CD8-positive, alpha-beta memory T cell (primary cell): Measurements from ENCODE around the gene TM4SF5. TPM values are rescaled to one million over a fixed set of nuclear protein-coding genes. Genes with fewer than 3 reads are reported as not detected.
A peak's percentile ranks its signal among the peaks of the same experiment; 100 is the strongest.

ENCODE experiments used
- CTCF ChIA-PET: fragments of 350-600 bp; sonication (Branson Sonifier 250); formaldehyde crosslinking; loops from one replicate; lab custom pipeline; 2021; ENCODE audit warnings: antibody characterized with exemption; lab: Charles Lee
- POLR2A ChIA-PET: fragments of 350-600 bp; sonication (Branson Sonifier 250); formaldehyde crosslinking; loops from one replicate; lab custom pipeline; 2021; ENCODE audit warnings: antibody characterized with exemption; lab: Charles Lee
- DNase-seq, 5 donors: peaks; one replicate each; pipeline versions ENCODE4 v3.0.0 to v3.0.0-alpha.2; 2020 to 2022; ENCODE audit warnings: mixed read lengths in 1 of 5
- H3K27ac ChIP-seq: one replicate; pipeline ENCODE4 v1.7.0; 2013; ENCODE audit warnings: low read depth, mild to moderate bottlenecking, low read length, moderate library complexity
- H3K27me3 ChIP-seq: 2 replicates; pipeline ENCODE4 v1.7.0; 2013; ENCODE audit warnings: low read length, mild to moderate bottlenecking; ENCODE audit not compliant: insufficient read depth, poor library complexity, severe bottlenecking
- H3K36me3 ChIP-seq: 2 replicates; pipeline ENCODE4 v1.7.0; 2013; ENCODE audit warnings: mild to moderate bottlenecking, low read length, moderate library complexity; ENCODE audit not compliant: insufficient read depth
- H3K4me1 ChIP-seq: 2 replicates; pipeline ENCODE4 v1.7.0; 2013; ENCODE audit warnings: mild to moderate bottlenecking, low read length, moderate library complexity; ENCODE audit not compliant: insufficient read depth
- H3K4me3 ChIP-seq: 2 replicates; pipeline ENCODE4 v1.7.0; 2013; ENCODE audit warnings: mild to moderate bottlenecking, low read length
- H3K9me3 ChIP-seq: 2 replicates; pipeline ENCODE4 v1.7.0; 2013; ENCODE audit warnings: mild to moderate bottlenecking, low read length
- H3K27ac Mint-ChIP-seq, 8 donors: one replicate each; pipeline ENCODE4 v1.8.0; 2020 to 2021; ENCODE audit warnings: mixed read lengths in 8 of 8, mild to moderate bottlenecking in 6 of 8, inconsistent platforms in 3 of 8, moderate library complexity in 3 of 8
- H3K27me3 Mint-ChIP-seq, 2 donors: one replicate each; pipeline ENCODE4 v1.8.0; 2020 to 2021; ENCODE audit warnings: mixed read lengths in 2 of 2, mild to moderate bottlenecking in 1 of 2, moderate library complexity in 1 of 2
- H3K36me3 Mint-ChIP-seq, 3 donors: one replicate each; pipeline ENCODE4 v1.8.0; 2020 to 2021; ENCODE audit warnings: mixed read lengths in 3 of 3, inconsistent platforms in 1 of 3, mild to moderate bottlenecking in 1 of 3
- H3K4me1 Mint-ChIP-seq, 3 donors: one replicate each; pipeline ENCODE4 v1.8.0; 2020 to 2021; ENCODE audit warnings: mixed read lengths in 3 of 3, inconsistent platforms in 1 of 3, mild to moderate bottlenecking in 1 of 3
- H3K4me3 Mint-ChIP-seq, 7 donors: one replicate each; pipeline ENCODE4 v1.8.0; 2020 to 2021; ENCODE audit warnings: mixed read lengths in 7 of 7, mild to moderate bottlenecking in 6 of 7, moderate library complexity in 4 of 7, inconsistent platforms in 2 of 7
- H3K9me3 Mint-ChIP-seq, 5 donors: one replicate each; pipeline ENCODE4 v1.8.0; 2020 to 2022; ENCODE audit warnings: mixed read lengths in 5 of 5, mild to moderate bottlenecking in 3 of 5, moderate library complexity in 2 of 5, inconsistent platforms in 1 of 5
- polyA plus RNA-seq: library from polyadenylated mRNA; unstranded; fragments of 300-500 nt; fragmentation: Illumina TruSeq; gene quantifications from one replicate; pipeline ENCODE4 v1.2.3, GENCODE V29; 2021
- total RNA-seq, 2 experiments: library from RNA; stranded (reverse); gene quantifications; one replicate each; pipeline ENCODE4 v1.2.3, GENCODE V29; 2021

TM4SF5 gene
- total and polyA plus RNA-seq, 3 experiments from 2014 or later, result not detected

GRCh38 chr17:4807605-4808377, 36.1 kb downstream of the TM4SF5 start:
- DNase-seq, result no peak
- Histone ChIP-seq H3K27ac (no peak overlapping the region), H3K36me3 (no peaks in the 10 kb centered on the region), H3K4me1 (peaks cover 11% of the 10 kb centered on the region), H3K9me3 (no peaks in the 10 kb centered on the region), H3K4me3 (no peak overlapping the region), H3K27me3 (no peaks in the 10 kb centered on the region)
- peaks cover 0 to 16% (median 4%) of the 10 kb centered on the region in 3 donors for H3K36me3 Mint-ChIP-seq
- peaks cover 0 to 1% of the 10 kb centered on the region in 2 donors for H3K27me3 Mint-ChIP-seq
- ChIA-PET CTCF (interaction anchor here (1.0 to 3.1 kb wide), 5 partner anchors 12 to 98 kb away, joined by 3 to 15 read pairs (median 3); partner anchors contain the start of genes ARRB2, MINK1 and PSMB6), POLR2A (interaction anchor here (1.8 kb wide), 1 partner anchor 12 kb away, joined by 9 read pairs; the partner anchor contains the start of gene PSMB6)
- peaks cover 6 to 18% (median 12%) of the 10 kb centered on the region in 3 donors for H3K4me1 Mint-ChIP-seq
- H3K4me3 Mint-ChIP-seq, result peak overlapping the region; percentile 74 to 94 (median 81)
- no peaks in the 10 kb centered on the region for H3K9me3 Mint-ChIP-seq
- peak overlapping the region in 4 of 8 donors; percentile 66 to 97 (median 78) for H3K27ac Mint-ChIP-seq

DNA sequence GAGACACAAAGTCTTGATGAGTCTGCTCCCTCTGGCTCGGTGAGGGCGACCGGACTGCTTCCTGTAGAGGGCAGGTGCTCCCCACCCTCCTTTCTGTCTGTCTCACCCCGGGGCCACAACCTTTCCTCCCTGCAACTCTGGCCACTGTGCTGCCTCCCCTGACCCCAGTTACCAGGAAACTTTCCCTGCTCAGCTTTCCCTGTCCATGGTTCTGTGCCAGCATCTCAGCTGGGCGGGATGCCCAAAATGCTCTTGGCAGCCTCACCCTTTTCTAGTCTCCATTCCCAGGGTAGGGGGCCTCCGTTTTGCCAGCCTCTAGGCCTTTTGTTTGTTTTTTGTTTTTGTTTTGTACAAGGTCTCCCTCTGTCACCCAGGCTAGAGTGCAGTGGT, 36.7 kb downstream of the TM4SF5 start:
- H3K27me3 ChIP-seq, result no peaks in the 10 kb centered on the region
- H3K36me3 Mint-ChIP-seq, result peaks cover 0 to 16% (median 4%) of the 10 kb centered on the region in 3 donors
- H3K4me1 Mint-ChIP-seq, result peaks cover 6 to 18% (median 12%) of the 10 kb centered on the region in 3 donors
- no peaks in the 10 kb centered on the region for H3K36me3 ChIP-seq
- no peaks in the 10 kb centered on the region for H3K9me3 ChIP-seq
- H3K9me3 Mint-ChIP-seq, result no peaks in the 10 kb centered on the region
- H3K27me3 Mint-ChIP-seq, result peaks cover 0 to 1% of the 10 kb centered on the region in 2 donors
- peak overlapping the region; percentile 61 to 94 (median 74) for H3K4me3 Mint-ChIP-seq
- ChIA-PET CTCF (interaction anchor here (1.0 to 3.1 kb wide), 3 partner anchors 19 to 98 kb away, joined by 3 to 15 read pairs (median 3); partner anchors contain the start of gene ARRB2), POLR2A (no interaction called here)
- no peak for DNase-seq
- no peak overlapping the region for H3K27ac ChIP-seq
- peak overlapping the region in 7 of 8 donors; percentile 7 to 95 (median 71) for H3K27ac Mint-ChIP-seq
- H3K4me3 ChIP-seq, result no peak overlapping the region
- H3K4me1 ChIP-seq, result peaks cover 11% of the 10 kb centered on the region

- H3K27ac ChIP-seq, result no peak overlapping the region
- POLR2A ChIA-PET, result no interaction called here
- no peak overlapping the region for H3K4me3 ChIP-seq
- Mint-ChIP-seq H3K27me3 (peaks cover 0 to 1% of the 10 kb centered on the region in 2 donors), H3K27ac (no peak overlapping the region), H3K4me3 (peak overlapping the region in 2 of 7 donors; percentile 3 to 13), H3K36me3 (peaks cover 0 to 22% (median 11%) of the 10 kb centered on the region in 3 donors), H3K9me3 (no peaks in the 10 kb centered on the region), H3K4me1 (peaks cover 6 to 18% (median 12%) of the 10 kb centered on the region in 3 donors)
- DNase-seq, result no peak
- H3K36me3 ChIP-seq, result no peaks in the 10 kb centered on the region
- H3K9me3 ChIP-seq, result no peaks in the 10 kb centered on the region
- no peaks in the 10 kb centered on the region for H3K27me3 ChIP-seq
- H3K4me1 ChIP-seq, result peaks cover 11% of the 10 kb centered on the region
- CTCF ChIA-PET, result interaction anchor here (0.6 kb wide), 1 partner anchor 21 kb away, joined by 4 read pairs; no protein-coding TSS in a partner anchor
Observed at GRCh38 chr17:4810696-4811290, 39.1 kb downstream of the TM4SF5 start.

DNA sequence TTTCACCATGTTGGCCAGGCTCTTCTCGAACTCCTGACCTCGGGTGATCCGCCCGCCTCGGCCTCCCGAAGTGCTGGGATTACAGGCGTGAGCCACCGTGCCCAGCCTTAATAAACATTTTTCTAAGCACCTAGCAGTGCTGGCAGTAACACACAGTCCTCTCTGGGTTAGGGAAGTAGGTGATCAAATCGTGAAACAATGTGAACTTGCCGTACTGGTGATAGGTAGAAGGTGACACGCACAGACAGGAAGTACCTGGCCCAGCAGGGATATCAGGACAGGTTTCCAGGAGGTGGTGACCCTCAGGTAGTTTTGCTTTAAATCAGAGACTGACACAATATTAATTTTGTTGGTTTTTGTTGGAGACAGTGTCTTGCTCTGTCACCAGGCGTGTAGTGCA, 39.8 kb downstream of the TM4SF5 start:
- no peaks in the 10 kb centered on the region for H3K27me3 ChIP-seq
- POLR2A ChIA-PET, result no interaction called here
- CTCF ChIA-PET, result no interaction called here

GRCh38 chr17:4812690-4813089, 41.0 kb downstream of the TM4SF5 start:
- Mint-ChIP-seq H3K9me3 (no peaks in the 10 kb centered on the region), H3K4me1 (peaks cover 0 to 9% (median 6%) of the 10 kb centered on the region in 3 donors), H3K27ac (no peak overlapping the region), H3K27me3 (peaks cover 0 to 1% of the 10 kb centered on the region in 2 donors), H3K4me3 (peak overlapping the region in 1 of 7 donors; percentile 3), H3K36me3 (peaks cover 0 to 33% (median 11%) of the 10 kb centered on the region in 3 donors)
- peaks cover 4% of the 10 kb centered on the region for H3K4me1 ChIP-seq
- no peak overlapping the region for H3K27ac ChIP-seq
- ChIA-PET POLR2A (no interaction called here), CTCF (no interaction called here)
- H3K9me3 ChIP-seq, result no peaks in the 10 kb centered on the region
- H3K4me3 ChIP-seq, result no peak overlapping the region
- DNase-seq, result no peak
- H3K36me3 ChIP-seq, result no peaks in the 10 kb centered on the region
- H3K27me3 ChIP-seq, result no peaks in the 10 kb centered on the region

More for the DNA sequence above, 39.8 kb downstream of the TM4SF5 start:
- peak overlapping the region in 1 of 8 donors; percentile 28 for H3K27ac Mint-ChIP-seq
- H3K4me1 ChIP-seq, result peaks cover 6% of the 10 kb centered on the region
- no peaks in the 10 kb centered on the region for H3K36me3 ChIP-seq
- peak overlapping the region in 1 of 7 donors; percentile 13 for H3K4me3 Mint-ChIP-seq
- no peak overlapping the region for H3K27ac ChIP-seq
- H3K4me1 Mint-ChIP-seq, result peaks cover under 1 to 13% (median 6%) of the 10 kb centered on the region in 3 donors
- peaks cover 0 to 1% of the 10 kb centered on the region in 2 donors for H3K27me3 Mint-ChIP-seq
- DNase-seq, result no peak
- H3K9me3 Mint-ChIP-seq, result no peaks in the 10 kb centered on the region
- H3K4me3 ChIP-seq, result no peak overlapping the region
- H3K9me3 ChIP-seq, result no peaks in the 10 kb centered on the region
- H3K36me3 Mint-ChIP-seq, result peaks cover 0 to 26% (median 11%) of the 10 kb centered on the region in 3 donors

- H3K9me3 Mint-ChIP-seq, result no peaks in the 10 kb centered on the region
- ChIA-PET CTCF (interaction anchor here (1.5 kb wide), 1 partner anchor 25 kb away, joined by 5 read pairs; no protein-coding TSS in a partner anchor), POLR2A (no interaction called here)
- H3K27me3 ChIP-seq, result no peaks in the 10 kb centered on the region
- H3K27me3 Mint-ChIP-seq, result peaks cover 0 to 1% of the 10 kb centered on the region in 2 donors
- no peaks in the 10 kb centered on the region for H3K4me1 Mint-ChIP-seq
- no peak overlapping the region for H3K27ac ChIP-seq
- H3K4me3 Mint-ChIP-seq, result no peak overlapping the region
- DNase-seq, result no peak
- no peaks in the 10 kb centered on the region for H3K4me1 ChIP-seq
- H3K27ac Mint-ChIP-seq, result peak overlapping the region in 1 of 8 donors; percentile 0
- H3K36me3 Mint-ChIP-seq, result peaks cover 0 to 33% (median 16%) of the 10 kb centered on the region in 3 donors
- H3K4me3 ChIP-seq, result no peak overlapping the region
- no peaks in the 10 kb centered on the region for H3K36me3 ChIP-seq
- H3K9me3 ChIP-seq, result no peaks in the 10 kb centered on the region
Observed at GRCh38 chr17:4815043-4815675, 43.5 kb downstream of the TM4SF5 start.

DNA sequence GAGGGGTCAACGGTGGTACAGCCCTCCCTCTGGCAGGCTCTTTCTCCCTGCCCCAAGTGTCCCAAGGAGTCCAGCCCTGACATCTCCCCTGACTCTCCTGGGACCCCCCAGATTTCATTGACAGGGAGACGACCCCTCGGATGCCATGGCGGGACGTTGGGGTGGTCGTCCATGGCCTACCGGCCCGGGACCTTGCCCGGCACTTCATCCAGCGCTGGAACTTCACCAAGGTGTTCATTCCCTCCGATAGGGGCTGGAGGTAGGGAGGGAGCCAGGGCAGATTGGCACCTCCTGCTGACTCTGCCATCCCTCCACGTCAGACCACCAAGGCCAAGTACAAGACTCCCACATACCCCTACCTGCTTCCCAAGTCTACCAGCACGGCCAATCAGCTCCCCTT, 45.1 kb downstream of the TM4SF5 start:
- DNase-seq, result no peak
- ChIA-PET CTCF (no interaction called here), POLR2A (no interaction called here)
- no peaks in the 10 kb centered on the region for H3K4me1 ChIP-seq
- no peaks in the 10 kb centered on the region for H3K9me3 ChIP-seq
- H3K27ac ChIP-seq, result no peak overlapping the region
- H3K27me3 Mint-ChIP-seq, result peaks cover 0 to 1% of the 10 kb centered on the region in 2 donors
- H3K4me3 Mint-ChIP-seq, result no peak overlapping the region
- H3K9me3 Mint-ChIP-seq, result no peaks in the 10 kb centered on the region
- H3K27ac Mint-ChIP-seq, result no peak overlapping the region
- no peaks in the 10 kb centered on the region for H3K4me1 Mint-ChIP-seq
- no peak overlapping the region for H3K4me3 ChIP-seq
- no peaks in the 10 kb centered on the region for H3K36me3 ChIP-seq
- H3K36me3 Mint-ChIP-seq, result peaks cover 0 to 28% (median 12%) of the 10 kb centered on the region in 3 donors
- no peaks in the 10 kb centered on the region for H3K27me3 ChIP-seq
